Suppressor macrophage (primary cell): ENCODE results near the gene DOCK11.
"Not testable (repeated sequence)": the region's sequence is repeated elsewhere in the genome, so short reads cannot be mapped to it uniquely, and the experiment has no call there.

Source experiments
- DNase-seq, 4 experiments: peaks; one replicate each; pipeline ENCODE4 v3.0.0-alpha.2; 2020 to 2022

DOCK11 gene

DNA sequence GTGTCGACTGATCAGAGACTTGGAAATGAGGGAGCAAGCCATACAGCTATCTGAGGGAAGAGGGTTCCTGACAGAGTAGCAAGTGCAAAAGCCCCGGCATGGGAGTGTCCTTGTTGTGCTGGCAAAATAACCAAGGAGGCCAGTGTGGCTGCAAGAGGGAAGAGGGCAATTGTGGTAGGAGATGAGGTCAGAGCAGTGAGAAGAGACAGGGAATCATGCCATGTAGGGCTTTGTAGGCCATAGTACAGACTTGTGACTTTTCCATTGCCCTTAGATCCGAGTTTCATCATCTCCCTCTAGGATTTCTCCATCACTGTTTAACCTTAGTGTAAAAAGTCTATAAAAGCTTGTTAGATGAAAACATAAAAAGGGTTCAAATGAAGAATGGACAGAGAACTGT, 76.2 kb downstream of the DOCK11 start:
- peak in 3 of 4 experiments; percentile 19 to 36 (median 20) for DNase-seq

DNA sequence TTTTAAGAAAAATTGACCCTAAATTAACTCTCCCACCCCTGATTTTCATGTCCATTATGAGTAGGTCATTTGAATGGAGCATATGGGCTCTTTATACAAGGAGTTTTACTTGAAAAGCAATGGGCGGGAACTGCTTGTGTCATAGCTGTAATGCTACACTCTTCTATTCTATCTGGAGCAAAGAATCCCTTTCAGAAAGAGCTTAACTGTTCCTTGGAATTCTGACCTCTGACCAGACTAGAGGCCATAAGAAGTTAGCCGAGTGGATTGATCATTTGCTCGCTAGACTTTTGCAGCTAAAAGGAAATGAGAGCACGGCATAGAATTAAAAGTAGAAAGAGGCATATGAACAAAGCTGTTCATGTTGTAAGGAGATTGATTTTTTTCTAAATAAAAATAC, 79.1 kb downstream of the DOCK11 start:
- no peak for DNase-seq

DNA sequence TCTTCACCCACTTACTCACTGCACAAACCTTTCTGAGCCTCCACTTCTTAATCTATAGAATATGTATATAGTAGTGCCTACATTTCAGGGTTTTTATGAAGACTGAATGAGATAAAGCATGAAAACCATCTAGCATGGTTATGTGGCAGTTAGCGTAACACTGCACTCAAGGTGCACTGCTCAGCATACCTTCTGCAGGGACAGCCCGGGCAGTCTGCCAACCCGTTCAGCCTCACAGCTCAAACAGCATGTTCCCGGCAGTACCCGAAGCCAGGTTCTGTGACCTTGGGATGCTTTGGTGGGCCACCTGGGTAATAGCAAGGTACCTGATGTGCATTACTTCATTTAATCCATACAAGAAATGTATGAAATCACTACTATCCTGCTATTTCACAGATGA, 81.4 kb downstream of the DOCK11 start:
- DNase-seq: no peak

DNA sequence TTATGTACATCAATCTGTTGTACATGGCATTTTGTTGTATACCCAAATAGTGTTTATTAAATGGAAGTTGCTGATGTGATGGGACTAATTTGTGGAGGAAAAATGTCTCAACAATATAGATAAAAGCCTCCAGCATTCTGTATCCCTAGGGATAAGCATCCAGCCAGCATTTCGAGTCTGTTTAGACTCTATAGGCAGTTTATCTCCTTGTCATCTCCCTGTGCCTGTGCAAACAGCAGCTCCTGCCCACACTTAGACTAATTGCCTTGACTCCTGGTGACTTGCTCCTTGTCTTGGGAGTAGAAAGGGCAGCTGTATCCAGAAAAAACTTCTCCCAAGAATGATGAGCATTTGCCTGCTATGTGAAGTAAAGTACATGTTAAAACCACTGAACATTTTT, 83.8 kb downstream of the DOCK11 start:
- no peak for DNase-seq

DNA sequence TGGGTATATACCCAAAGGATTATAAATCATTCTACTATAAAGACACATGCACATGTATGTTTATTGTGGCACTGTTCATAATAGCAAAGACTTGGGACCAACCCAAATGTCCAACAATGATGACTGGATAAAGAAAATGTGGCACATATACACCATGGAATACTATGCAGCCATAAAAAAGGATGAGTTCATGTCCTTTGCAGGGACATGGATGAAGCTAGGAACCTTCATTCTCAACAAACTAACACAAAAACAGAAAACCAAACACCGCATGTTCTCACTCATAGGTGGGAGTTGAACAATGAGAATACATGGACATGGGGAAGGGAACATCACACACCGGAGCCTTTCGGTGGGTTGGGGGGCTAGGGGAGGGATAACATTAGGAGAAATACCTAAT, 87.3 kb downstream of the DOCK11 start:
- not testable (repeated sequence) for DNase-seq

DNA sequence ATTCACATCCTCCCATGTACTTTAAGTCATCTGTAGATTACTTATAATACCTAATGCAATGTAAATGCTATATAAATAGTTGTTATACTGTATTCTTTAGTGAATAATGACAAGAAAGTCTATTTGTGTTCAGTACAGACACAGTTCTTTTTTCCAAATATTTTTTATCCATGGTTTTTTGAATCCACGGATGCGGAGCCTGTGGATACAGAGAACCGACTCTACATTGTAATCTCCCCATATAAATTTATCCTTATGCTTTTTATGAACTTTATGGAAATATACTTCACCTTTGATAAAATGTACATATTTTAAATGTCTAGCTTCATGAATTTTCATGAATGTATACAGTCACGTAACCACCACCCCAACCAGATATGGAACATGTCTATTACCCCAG, 88.2 kb downstream of the DOCK11 start:
- no peak for DNase-seq

DNA sequence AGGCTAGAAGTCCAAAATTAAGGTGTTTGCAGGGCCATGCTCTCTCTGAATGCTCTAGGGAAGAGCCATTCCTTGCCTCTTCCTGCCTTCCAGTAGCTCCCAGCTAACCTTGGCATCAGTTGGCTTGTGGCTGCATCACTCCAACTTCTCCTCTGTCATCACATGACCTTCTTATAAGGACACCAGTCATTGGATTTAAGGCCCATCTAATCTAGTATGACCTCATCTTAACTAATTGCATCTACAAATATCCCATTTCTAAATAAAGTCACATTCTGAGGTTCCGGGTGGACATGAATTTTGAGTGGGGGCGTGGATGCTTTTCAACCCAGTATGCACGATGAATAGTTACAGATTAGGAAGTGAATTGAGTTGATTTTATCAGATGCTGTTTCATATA, 89.7 kb downstream of the DOCK11 start:
- no peak for DNase-seq

DNA sequence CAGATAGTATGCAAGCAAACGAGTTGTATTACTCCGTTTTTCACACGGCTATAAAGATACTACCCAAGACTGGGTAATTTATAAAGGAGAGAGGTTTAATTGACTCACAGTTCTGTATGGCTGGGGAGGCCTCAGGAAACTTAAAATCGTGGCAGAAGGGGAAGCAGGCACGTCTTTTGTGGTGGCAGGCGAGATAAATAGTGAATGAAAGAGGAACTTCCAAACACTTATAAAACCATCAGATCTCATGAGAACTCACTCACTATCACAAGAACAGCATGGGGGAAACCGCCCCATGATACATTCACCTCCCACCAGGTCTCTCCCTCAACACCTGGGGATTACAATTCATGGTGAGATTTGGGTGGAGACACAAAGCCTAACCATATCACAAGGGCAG, 90.6 kb downstream of the DOCK11 start:
- DNase-seq: peak in 3 of 4 experiments; percentile 2 to 26 (median 19)

DNA sequence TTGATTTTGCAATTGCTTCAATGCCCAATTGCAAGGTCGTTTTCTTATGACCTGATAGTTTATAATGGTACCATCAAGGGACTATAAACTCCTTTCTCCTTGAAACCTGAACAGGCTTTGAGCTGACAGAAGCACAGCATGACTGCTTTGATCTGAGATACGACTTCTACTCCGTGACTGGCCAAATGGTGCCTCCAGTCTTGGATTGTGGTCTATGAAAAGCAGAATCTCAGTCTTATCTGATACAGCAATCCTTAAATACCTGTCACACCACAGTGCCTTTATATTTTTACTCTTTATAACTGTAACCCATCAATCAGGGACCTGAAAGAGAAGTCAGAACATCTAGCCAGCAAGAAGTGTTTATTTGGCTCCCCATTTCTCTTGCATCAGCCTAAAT, 93.1 kb downstream of the DOCK11 start:
- no peak for DNase-seq

DNA sequence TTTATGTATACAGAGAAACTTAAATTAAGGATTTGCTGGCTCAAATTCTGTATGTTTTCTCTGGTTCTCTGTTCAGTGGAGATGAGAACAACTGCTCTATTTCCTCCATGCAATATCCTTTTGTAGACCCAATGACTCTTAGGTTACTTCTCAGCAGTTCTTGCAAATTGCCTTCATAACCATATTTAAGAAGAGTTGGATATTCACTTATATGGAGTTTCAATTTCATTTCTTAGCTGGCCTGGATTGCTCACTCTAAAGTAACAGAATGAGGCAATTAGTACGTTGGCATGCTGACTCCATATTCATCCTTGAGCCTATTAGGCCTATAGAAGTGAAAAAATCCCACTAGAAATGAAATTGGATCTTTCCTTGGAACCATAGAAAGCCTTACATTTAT, 93.6 kb downstream of the DOCK11 start:
- no peak for DNase-seq

DNA sequence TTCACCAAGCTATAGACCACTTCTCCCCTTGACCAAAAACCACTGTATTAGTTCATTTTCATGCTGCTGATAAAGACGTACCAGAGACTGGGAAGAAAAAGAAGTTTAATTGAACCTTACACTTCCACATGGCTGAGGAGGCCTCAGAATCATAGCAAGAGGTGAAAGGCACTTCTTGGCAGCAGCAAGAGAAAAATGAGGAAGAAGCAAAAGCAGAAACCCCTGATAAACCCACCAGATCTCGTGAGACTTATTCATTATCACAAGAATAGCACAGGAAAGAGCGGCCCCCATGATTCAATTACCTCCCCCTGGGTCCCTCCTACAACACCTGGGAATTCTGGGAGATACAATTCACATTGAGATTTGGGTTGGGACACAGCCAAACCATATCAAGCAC, 97.8 kb downstream of the DOCK11 start:
- DNase-seq: peak; percentile 19 to 44 (median 32)

DNA sequence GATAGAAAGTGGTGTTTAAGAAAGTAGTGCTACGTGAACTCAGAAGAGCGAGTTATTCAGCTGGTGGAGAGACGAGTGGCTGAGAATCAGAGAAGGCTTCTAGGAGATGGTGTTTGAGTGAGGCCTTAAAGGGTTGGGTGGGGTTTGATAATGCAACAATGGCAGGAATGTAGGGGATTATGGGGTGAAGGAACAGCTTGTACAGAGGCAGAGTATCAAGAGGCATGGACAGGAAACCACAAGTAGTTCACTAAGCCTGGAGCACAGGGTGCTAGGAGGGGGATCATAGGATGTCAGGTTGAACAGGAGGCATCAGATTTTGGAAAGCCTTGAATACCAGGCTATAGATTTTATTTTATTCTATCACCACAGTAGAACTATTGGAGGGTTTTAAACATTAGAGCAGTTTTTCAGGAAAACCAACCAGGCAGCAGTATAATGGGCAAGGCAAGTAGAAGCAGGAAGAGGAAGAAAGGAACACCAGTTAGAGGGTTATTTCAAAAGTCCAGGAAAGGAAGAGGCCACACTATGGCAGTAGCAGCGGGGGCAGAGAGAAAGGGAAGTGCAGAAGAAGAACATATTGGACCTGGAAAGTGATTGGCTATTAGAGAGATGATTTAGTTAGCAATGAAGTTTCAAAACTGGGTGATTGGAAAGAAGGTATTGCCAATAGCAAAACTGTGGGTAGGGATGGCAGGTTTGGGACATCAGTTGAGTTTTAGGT, 99.2 kb downstream of the DOCK11 start:
- peak; percentile 19 to 66 (median 58) for DNase-seq

DNA sequence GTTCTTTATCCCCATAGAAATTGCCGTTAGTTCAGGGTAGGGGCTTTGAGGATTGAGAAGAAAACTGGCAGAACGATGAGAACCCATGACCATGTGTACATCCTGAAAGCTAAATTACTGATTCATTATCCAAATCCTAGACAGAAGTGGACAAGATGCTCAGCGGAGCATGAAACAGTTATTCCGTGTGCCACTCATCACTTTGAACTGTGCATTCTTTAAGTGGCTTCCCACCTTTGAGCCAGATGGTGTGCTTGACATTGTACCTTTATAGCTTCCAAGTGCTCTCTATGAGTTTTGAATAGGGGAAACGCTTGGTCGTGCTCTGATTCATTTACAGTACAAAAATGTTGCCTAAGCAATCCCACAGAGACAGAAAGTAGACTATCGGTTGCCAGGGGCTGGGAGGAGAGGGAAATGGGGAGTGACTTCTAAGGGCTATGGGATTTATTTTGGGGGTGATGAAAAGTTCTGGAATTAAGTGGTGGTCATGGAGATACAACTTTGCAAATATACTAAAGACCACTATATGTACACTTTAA, 100.0 kb downstream of the DOCK11 start:
- no peak for DNase-seq

DNA sequence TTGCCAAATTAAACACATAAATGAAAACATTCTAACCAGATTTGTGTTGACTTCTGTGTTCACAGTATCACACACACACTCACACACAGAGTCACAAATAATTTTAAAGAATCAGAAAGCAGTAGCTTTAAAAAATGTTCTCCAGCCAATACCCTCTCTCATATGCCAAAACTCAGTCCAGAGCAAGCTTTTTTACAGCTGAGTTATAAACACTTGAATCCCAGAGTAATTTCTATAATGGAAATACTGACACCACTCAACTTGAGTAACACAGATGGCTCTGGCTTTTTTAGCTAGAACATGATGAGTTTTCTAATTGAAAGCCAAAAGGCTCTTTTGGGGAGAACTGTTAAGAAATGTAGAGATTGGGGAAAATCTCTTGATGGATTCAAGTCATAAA, 100.8 kb downstream of the DOCK11 start:
- no peak for DNase-seq

DNA sequence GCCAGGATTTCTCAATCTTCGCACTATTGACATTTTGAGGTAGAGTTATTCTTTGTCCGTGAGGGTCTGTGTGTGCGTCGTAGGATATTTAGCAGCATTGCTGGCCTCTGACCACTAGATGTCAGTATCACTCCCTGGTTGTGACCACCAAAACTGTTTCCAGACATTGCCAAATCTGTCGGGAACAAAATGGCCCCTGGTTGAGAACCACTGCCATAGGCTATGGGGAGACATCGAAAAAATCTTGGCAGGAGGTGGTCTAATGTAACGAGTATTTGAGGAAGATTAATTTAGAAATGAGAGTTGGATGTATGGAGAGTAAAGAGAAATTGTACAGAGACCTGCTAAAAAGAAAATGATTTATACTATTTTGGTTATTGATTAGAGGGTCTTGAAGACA, 108.4 kb downstream of the DOCK11 start:
- DNase-seq: peak; percentile 46 to 64 (median 52)

DNA sequence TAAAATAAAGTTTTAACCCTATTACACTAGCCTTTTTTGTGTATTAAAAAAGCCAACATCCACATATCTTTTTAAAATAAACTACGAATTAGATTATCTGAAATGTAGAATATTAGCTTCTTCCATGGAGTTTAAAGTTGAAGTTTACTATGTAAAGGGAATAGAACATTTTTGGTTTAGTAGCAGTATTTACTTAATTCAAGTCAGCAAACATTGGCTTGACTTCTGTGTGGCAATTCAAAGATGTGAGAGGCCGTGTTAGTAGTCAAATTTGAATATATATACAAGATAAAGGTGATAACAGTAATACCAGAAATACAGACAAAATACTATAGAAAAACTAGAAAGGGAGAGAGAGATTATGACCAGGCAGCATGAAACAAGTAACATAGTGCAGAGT, 116.7 kb downstream of the DOCK11 start:
- DNase-seq: no peak

DNA sequence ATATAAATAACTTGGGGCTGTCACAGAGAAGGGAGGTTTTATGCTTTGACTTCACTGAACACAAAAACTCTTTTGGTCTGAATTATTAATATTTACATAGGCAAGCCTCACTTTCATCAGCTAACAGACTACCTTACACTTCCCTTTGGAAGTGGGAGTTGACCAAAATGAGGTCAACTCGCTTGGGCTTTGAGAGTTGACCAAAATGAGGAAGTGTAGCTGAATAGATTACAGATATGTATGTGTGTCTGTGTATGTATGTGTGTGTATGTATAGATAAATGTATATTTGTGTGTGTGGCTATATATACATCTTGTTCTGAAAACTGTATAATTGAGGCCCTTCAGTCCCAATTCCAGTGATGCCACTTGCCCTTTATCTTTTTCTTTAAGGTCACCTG, 118.5 kb downstream of the DOCK11 start:
- peak; percentile 12 to 62 (median 48) for DNase-seq

DNA sequence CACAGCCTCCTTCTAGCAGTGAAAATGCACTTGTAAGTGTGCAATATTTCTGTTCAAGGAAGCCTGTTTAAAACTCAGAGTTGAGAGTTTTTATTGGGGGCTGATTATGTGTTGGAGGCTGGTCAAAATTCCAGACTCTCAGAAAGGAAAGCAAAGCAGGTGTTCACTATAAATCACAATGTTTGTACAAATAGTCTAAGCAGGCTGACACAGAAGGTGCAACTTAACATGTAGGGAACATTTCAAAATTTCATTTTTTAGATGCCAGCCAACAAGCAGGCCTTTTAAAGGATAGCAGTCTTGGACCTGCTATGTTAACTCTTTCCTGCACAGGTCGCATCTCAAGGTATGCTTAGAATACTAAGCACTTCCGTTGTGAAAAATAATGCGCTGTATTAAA, 119.5 kb downstream of the DOCK11 start:
- no peak for DNase-seq

DNA sequence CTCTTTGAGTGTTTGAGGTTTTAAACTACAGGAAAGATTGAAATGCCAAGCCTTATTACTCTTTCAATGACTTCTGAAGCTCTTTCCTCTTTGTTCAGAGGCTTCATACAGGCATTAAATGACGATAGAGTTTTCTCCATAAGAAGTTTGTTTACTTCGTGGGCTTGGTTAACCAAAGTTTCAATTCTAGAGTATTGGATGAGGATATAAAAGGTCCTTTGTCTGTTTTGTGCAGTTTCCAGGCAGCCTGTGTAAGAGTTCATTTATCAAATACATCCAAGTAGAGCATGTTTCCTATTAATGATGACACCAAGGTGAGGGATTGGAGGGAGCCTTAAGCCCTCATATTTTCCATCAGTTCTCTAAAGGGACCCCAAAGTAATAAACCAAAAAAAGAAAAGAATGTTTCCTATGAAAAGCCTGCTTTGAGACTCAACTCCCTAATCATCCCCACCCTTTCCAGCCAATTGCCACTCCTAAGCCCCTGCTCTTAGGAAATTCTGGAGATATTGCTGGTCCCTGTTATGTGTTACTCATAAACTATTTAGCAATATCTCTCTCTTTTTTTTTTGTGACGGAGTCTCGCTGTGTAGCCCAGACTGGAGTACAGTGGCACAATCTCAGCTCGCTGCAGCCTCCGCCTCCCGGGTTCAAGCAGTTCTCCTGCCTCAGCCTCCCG, 125.6 kb downstream of the DOCK11 start:
- DNase-seq: no peak

DNA sequence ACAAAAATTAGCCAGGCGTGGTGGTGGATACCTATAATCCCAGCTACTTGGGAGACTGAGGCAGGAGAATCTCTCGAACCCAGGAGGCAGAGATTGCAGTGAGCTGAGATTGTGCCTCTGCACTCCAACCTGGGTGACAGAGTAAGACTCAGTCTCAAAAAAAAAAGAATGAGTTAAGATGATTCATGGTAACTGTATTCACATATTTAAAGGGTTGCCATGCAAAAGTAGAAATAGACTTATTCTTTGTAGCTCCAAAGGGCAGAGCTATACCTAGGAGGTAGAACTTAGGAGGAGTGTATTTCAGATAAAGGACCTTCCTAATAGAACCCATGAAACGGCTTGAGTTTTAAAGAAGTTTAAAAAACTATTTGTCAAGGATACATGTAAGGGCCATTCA, 127.4 kb downstream of the DOCK11 start:
- no peak for DNase-seq

DNA sequence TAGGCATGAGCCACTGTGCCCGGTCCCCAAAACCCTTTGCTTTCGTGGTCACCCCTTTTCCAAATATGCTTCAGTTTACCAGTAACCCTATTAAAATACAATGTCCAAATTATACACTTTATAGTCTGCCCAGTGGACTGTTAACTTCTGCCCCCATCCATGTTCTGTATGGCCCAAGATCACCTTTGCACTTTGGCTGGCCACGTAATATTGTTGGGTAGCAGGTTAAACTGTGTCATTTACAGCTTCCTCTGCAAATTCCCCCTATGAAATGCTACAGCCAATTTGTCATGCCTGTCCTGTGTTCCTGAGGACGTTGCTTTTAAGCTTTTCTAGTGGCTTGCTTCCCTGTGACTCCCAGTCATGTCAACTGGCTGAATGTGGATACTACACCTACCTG, 130.7 kb downstream of the DOCK11 start:
- DNase-seq: no peak

DNA sequence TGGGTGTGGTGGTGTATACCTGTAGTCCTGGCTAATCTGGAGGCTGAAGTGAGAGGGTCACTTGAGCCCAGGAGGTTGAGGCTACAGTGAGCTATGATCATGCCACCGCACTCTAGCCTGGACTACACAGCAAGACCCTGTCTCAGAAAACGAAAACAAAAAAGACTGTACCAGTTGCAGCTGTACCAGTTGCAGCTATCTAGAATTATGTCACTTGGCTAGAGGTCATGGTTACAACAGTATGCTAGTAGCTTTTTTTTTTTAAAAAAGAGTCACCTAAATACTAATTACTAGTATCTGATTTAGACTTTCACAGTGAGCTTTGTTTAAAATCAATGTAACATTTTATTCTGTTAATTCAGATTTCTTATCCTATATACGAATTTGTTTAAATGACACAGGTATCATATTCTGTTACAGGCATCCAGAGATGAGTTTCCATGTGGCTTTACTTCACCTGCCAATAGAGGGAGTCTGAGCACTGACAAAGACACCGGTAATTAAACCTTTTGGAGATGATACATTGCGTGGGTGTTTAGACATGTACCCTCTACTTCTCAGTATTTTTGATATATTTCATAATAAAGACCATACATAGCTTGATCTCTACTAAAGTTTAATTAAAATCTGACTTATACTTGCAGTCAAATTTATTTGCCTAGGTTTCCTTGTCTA, 131.6 kb downstream of the DOCK11 start:
- DNase-seq: no peak

DNA sequence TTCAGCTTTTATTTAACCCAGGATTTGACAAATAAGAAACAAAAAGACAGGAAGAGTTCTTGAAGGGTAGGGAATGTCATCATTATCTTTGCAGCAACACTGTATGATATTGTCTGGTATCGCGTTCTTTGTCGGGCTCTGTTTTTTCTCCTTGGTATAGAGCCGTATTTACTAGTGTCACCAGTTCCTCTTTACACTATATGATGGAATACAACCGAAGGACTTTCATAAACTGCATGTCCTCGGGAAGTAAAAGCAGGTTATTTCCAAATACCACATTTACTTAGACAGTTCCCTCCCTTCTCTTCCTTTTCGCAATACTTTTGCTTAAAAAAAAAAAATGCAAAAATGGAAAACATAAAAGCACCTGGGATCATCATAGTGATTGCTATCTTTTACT, 135.2 kb downstream of the DOCK11 start:
- DNase-seq: peak; percentile 18 to 77 (median 44)

DNA sequence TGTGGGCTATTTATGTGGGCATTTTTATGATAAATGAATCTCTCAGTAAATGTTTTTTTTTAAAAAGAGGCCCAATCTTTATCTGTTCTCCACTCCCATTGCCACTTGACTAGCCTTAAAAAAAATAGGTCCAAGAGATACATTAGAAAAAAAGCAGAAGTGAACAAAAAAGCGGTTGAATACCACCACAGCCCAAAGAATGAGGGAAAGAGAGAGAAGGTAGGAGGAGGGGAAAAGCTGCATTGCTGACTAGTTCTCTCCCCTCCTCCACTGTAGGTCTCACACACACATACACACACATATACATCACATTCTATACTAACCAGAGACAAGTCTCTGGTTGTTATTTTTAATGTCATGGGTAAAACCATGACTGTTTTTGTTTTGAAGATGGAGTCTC, 136.0 kb downstream of the DOCK11 start:
- DNase-seq: peak in 2 of 4 experiments; percentile 11 to 30
